Loucy (cell line): ENCODE measurements around the gene SLCO2A1.

Experiments
- H2AFZ ChIP-seq: fragments of 200-600 bp; sonication (generic); 2 replicates; pipeline ENCODE4 v1.6.0; 2016; ENCODE audit warnings: antibody characterized with exemption, mild to moderate bottlenecking, low read length, moderate library complexity
- H3F3A ChIP-seq: fragments of 200-600 bp; 2 replicates; pipeline ENCODE4 v1.6.0; 2016; ENCODE audit warnings: antibody characterized with exemption, low read depth, mild to moderate bottlenecking
- H3K27me3 ChIP-seq: fragments of 200-600 bp; sonication (generic); 2 replicates; pipeline ENCODE4 v1.6.1; 2014; ENCODE audit warnings: low read length, mild to moderate bottlenecking; ENCODE audit not compliant: insufficient read depth, poor library complexity, severe bottlenecking
- H3K36me3 ChIP-seq: fragments of 200-600 bp; sonication (generic); 2 replicates; pipeline ENCODE4 v1.6.1; 2016; ENCODE audit warnings: low read length; ENCODE audit not compliant: insufficient read depth
- H3K4me1 ChIP-seq: fragments of 200-600 bp; sonication (generic); 2 replicates; pipeline ENCODE4 v1.5.1; 2014; ENCODE audit warnings: low read length, mild to moderate bottlenecking; ENCODE audit not compliant: insufficient read depth, poor library complexity, severe bottlenecking
- H3K4me2 ChIP-seq: fragments of 200-600 bp; sonication (generic); 2 replicates; pipeline ENCODE4 v1.6.0; 2014; ENCODE audit warnings: antibody characterized with exemption, low read length, low read depth, mild to moderate bottlenecking; ENCODE audit not compliant: poor library complexity, severe bottlenecking
- H3K4me3 ChIP-seq: fragments of 200-600 bp; sonication (generic); 2 replicates; pipeline ENCODE4 v1.5.1; 2014; ENCODE audit warnings: low read length, mild to moderate bottlenecking, mixed read lengths; ENCODE audit not compliant: poor library complexity, severe bottlenecking
- H3K79me2 ChIP-seq: fragments of 200-600 bp; sonication (generic); 2 replicates; pipeline ENCODE4 v1.6.1; 2014; ENCODE audit warnings: low read length; ENCODE audit not compliant: insufficient read depth
- H3K9ac ChIP-seq: fragments of 200-600 bp; sonication (generic); 2 replicates; pipeline ENCODE4 v1.6.0; 2014; ENCODE audit warnings: mild to moderate bottlenecking, low read depth, low read length, moderate library complexity; ENCODE audit not compliant: poor library complexity, severe bottlenecking
- H3K9me2 ChIP-seq: fragments of 200-600 bp; sonication (generic); replicated peaks from 2 replicates; pipeline ENCODE4 v1.6.1; 2016; ENCODE audit warnings: low read depth, low read length, mixed read lengths
- H3K9me3 ChIP-seq: fragments of 200-600 bp; sonication (generic); 2 replicates; pipeline ENCODE4 v1.6.1; 2014; ENCODE audit warnings: mild to moderate bottlenecking, antibody characterized with exemption, low read length, low read depth; ENCODE audit not compliant: insufficient read depth
- H4K20me1 ChIP-seq: fragments of 200-600 bp; sonication (generic); 2 replicates; pipeline ENCODE4 v1.6.0; 2014; ENCODE audit warnings: antibody characterized with exemption, low read length, mild to moderate bottlenecking; ENCODE audit not compliant: insufficient read depth, poor library complexity, severe bottlenecking
- CTCF ChIP-seq: fragments of 200-600 bp; sonication (generic); conservative IDR thresholded peaks from 2 replicates; pipeline ENCODE4 v1.5.1; 2014; ENCODE audit warnings: mild to moderate bottlenecking, antibody characterized with exemption, low read length
- EZH2phosphoT487 ChIP-seq: fragments of 200-600 bp; IDR thresholded peaks from 2 replicates; pipeline ENCODE4 v1.6.1; 2018; ENCODE audit warnings: antibody characterized with exemption, mild to moderate bottlenecking, moderate library complexity, borderline replicate concordance

Gene SLCO2A1

GRCh38 chr3:133886031-133886722 lies 143.5 kb downstream of the SLCO2A1 start:
- no peak overlapping the region for H3K4me3 ChIP-seq

GRCh38 chr3:133884887-133885711 lies 144.6 kb downstream of the SLCO2A1 start:
- TF ChIP-seq CTCF: no peak
- TF ChIP-seq EZH2phosphoT487: no peak
- H3K4me2 ChIP-seq: no peak overlapping the region
- no peak overlapping the region for H3K4me3 ChIP-seq
- H3K9ac ChIP-seq: no peak overlapping the region
- H4K20me1 ChIP-seq: no peaks in the 10 kb centered on the region
- H3K4me1 ChIP-seq: no peaks in the 10 kb centered on the region
- no peaks in the 10 kb centered on the region for H3K79me2 ChIP-seq
- H3K27me3 ChIP-seq: no peaks in the 10 kb centered on the region
- H3K9me3 ChIP-seq: no peaks in the 10 kb centered on the region
- no peaks in the 10 kb centered on the region for H3F3A ChIP-seq
- no peak overlapping the region for H2AFZ ChIP-seq
- H3K9me2 ChIP-seq: no peaks in the 10 kb centered on the region
- H3K36me3 ChIP-seq: no peaks in the 10 kb centered on the region

More at GRCh38 chr3:133886031-133886722, 143.5 kb downstream of the SLCO2A1 start:
- no peaks in the 10 kb centered on the region for H3K79me2 ChIP-seq
- H3K9me2 ChIP-seq: no peaks in the 10 kb centered on the region
- no peaks in the 10 kb centered on the region for H3F3A ChIP-seq
- H3K27me3 ChIP-seq: no peaks in the 10 kb centered on the region
- no peaks in the 10 kb centered on the region for H3K9me3 ChIP-seq
- H2AFZ ChIP-seq: no peak overlapping the region
- no peaks in the 10 kb centered on the region for H4K20me1 ChIP-seq
- no peaks in the 10 kb centered on the region for H3K4me1 ChIP-seq
- H3K36me3 ChIP-seq: no peaks in the 10 kb centered on the region
- no peak overlapping the region for H3K4me2 ChIP-seq
- TF ChIP-seq EZH2phosphoT487 (no peak), CTCF (no peak)
- no peak overlapping the region for H3K9ac ChIP-seq

- no peaks in the 10 kb centered on the region for H3K9me2 ChIP-seq
- TF ChIP-seq EZH2phosphoT487 (no peak), CTCF (no peak)
- no peaks in the 10 kb centered on the region for H3K4me1 ChIP-seq
- no peak overlapping the region for H2AFZ ChIP-seq
- H3F3A ChIP-seq: no peaks in the 10 kb centered on the region
- no peaks in the 10 kb centered on the region for H4K20me1 ChIP-seq
- no peak overlapping the region for H3K4me3 ChIP-seq
- no peaks in the 10 kb centered on the region for H3K36me3 ChIP-seq
- H3K79me2 ChIP-seq: no peaks in the 10 kb centered on the region
- H3K27me3 ChIP-seq: no peaks in the 10 kb centered on the region
- no peaks in the 10 kb centered on the region for H3K9me3 ChIP-seq
- H3K4me2 ChIP-seq: no peak overlapping the region
- no peak overlapping the region for H3K9ac ChIP-seq
Measured at GRCh38 chr3:133884054-133884886, 145.5 kb downstream of the SLCO2A1 start.
